GM18517 (cell line): ENCODE measurements around the gene MRM2.

Experiments
- ATAC-seq: cut with Tn5 transposase; IDR thresholded peaks from one replicate; pipeline ENCODE4 v1.9.1; 2021; ENCODE audit warnings: mild to moderate bottlenecking, moderate library complexity; ENCODE audit not compliant: unreplicated experiment

Gene MRM2

DNA sequence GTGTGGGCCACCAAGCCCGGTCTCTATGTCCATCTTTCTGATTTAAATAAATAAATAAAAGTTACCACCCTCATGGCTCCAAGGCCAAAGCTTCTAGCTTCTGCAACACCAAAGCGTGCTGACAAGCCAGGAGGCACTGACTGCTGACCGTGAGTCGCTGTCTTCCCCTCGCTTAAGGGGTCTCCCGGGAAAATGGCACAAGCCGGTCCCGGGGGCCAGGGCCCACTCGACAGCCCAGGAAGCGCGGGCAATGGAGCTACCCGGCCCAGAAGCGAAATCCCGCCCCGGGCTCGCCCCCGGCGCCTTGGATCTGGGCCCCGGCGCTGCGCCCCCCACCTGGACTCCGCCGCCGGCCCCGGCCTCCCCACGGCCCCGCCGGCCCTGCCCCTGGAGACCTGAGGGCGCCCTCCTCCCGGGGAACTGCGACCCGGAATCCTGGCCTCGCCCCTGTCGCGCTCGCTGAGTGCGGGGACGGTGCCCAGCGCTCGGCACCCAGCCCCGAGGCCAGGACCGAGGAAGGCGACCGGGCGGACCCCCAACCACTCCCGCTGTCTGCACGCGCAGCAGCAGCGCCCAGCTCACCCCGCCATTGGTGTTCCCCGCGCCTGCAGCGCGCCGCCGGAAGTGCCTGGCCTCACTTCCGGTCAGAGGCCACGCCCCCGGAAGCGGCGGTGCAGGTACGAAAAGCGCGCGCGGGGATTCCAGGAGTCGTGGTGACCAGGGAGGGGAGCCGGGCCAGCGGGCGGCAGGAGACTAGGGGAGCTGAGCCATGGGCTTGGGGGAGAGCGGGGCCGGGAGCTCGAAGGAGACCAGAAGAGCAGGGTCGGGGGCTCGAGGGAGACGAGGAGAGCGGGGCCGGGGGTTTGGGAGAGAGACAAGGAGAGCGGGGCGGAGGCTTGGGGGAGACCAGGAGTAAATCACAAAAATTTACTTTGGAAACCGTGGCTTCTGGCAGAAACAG lies at the start of gene MRM2, which contains the start of gene NUDT1:
Gene MRM2, minus strand, starts transcription at position 626 of the 961 bp plus-strand sequence. Its CDS starts 36 bp downstream, at position 590.
Gene NUDT1, plus strand, starts transcription at position 647 of the 961 bp plus-strand sequence. CDS start 2,349 bp downstream, outside the sequence.
- no peak for ATAC-seq

DNA sequence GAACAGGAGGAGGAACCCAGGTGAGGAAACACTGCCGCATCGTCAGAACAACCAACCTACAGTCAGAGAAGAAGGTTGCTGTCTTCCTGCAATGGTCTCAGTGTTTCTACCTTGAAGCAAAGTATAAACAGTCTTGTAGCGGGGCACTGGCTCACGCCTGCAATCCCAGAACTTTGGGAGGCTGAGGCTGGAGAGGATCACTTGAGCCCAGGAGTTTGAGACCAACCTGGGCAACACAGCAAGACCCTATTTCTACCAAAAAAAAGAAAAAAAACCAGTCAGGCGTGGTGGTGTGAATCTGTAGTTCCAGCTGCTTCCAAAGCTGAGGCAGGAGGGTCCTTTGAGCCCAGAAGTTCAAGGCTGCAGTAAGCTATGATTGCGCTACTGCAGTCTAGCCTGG lies 48.9 kb upstream of the MRM2 start:
- ATAC-seq, result no peak

DNA sequence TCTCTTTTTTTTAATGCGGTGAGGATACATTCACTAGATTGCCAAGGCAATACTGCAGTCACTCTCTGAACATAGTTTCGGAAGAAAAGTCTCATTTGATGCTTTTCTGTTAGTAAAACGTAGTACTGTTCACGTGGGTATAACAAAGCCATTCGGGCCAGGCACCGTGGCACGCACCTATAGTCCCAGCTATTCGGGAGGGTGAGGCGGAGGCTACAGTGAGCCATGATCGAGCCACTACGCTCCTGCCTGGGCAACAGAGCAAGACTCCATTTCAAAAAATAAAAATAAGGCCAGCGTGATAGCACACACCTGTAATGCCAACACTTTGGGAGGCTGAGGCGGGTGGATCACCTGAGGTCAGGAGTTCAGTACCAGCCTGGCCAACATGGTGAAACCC lies 47.6 kb upstream of the MRM2 start:
- no peak for ATAC-seq

DNA sequence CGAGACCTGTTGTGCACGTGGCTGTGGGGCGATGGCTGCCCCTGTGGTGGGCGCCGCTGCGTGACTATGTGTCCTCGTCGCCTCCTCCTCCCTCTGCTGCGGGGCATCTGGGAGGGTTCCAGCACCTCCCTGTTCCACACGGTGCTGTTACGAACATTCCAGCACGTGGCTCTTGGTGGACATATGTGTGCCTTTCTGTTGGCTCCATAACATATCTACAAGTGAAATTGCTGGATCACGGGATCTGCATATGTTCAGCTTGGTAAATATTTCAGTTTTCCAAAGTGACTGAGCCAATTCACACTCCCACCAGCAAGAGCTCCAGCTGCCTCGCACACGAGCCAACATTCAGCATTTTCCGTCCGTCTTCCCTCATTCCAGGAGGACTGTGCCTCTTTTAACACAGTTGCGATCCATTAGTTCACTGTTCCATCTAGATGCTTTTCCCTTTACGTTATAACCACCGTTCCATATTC lies 47.1 kb upstream of the MRM2 start:
- ATAC-seq, result no peak

DNA sequence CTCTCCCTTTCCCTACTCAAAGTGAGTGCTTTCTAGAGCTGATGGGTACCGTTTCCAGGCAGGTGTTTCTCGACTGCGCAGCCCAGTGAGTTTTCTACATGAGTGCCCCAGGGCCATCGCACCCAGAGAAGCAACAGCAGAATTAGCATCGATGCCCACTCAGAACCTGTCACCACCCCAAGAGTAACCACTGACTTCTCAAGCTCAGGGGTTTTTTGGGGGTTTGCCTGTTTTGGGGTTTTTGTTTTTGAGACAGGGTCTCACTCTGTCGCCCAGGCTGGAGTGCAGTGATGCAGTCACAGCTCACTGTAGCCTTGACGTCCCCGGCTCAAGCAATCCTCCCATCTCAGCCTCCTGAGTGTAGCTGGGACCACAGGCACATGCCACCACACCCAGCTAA lies 46.5 kb upstream of the MRM2 start:
- ATAC-seq, result peak; percentile 69

DNA sequence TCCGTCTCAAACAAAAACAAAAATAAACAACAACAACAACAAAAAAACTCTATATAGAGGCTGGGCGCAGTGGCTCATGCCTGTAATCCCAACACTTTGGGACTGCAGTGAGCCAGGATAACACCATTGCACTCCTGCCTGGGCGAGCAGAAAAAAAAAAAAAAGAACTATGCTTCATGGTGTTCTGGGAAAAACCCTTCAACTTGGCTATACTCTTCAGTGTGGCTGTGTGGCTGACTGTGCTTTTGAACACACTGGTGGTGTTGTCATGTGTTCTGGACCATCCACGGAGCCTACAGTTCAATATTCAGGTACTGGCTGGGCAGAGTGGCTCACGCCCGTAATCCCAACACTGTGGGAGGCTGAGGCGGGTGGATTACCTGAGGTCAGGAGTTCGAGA lies 45.7 kb upstream of the MRM2 start:
- ATAC-seq, result no peak

DNA sequence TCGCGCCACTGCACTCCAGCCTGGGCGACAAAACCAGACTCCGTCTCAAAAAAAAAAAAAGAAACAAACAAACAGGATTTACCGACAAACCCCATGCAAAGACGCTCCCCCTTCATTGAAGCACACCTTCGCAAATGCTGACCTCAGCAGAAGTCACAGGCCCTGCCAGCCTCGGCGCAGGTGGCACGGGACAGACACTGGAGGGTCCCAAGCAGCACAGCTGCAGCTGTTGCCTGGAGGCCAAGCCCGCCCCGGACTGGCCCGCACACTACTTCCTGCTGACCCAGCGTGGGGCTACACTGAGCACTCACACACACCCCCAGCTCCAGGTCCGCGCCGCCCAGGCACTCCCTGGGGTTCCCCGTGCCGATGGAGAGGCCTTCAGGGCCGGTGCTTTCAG lies 41.1 kb upstream of the MRM2 start:
- no peak for ATAC-seq

DNA sequence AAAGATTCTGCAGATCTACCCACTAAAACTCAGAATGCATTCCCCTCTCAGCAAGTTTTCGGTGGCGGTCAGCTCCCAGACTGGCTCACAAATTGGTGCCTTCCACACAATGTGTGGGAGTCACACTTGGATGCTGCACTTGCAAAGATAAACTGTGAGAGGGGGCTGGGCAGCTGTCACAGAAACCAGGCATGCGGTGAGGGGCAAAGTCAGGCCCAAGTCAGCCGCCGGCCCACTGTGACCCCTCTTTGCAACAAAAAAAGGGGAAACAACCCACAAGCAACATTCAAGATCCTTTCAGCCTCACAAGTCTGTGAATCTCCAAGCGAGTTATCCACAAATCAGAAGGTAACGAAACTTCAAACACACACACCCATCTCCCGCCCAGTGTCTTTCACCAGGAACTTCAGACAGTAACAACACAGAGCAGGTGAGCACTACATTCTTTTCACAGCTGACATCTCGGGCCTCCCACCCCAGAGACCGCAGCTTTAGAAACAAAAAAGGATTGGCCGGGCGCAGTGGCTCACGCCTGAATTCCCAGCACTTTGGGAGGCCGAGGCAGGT lies 40.3 kb upstream of the MRM2 start:
- ATAC-seq, result no peak

DNA sequence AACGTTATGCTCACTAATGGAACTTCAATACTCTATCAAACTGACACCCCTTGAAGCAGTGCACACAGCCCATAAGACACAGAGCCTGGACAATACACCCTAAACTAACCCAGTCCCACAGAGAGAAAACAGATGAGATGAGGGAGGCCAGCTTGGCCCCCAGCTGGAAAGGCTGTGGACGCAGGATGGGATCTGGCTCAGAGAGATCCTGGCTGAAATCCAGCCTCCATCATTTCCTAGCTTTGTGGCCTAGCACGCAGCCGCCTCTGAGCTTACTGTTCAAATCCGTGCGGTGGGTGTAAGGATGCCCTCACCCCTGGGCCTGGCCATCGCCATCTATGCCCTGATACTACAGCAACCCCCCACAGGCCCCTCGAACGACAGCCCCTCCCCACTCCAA lies 39.5 kb upstream of the MRM2 start:
- no peak for ATAC-seq

DNA sequence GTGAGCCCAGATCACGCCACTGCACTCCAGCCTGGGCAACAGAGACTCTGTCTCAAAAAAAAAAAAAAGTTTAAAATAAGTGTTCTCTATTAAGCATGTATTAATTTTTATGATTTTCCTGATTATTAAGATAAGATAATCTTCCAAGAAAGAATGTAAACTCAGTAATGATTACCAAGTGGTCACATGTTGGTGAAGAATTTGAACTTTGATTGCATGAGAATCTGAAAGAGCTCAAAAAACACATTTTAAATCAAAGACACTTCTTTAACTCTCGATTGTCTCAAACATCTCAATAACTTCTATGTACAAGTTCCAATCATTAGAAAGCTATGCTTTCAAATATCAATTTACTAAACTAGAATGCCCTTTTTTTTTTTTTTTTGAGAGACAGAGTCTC lies 38.4 kb upstream of the MRM2 start:
- ATAC-seq, result no peak

DNA sequence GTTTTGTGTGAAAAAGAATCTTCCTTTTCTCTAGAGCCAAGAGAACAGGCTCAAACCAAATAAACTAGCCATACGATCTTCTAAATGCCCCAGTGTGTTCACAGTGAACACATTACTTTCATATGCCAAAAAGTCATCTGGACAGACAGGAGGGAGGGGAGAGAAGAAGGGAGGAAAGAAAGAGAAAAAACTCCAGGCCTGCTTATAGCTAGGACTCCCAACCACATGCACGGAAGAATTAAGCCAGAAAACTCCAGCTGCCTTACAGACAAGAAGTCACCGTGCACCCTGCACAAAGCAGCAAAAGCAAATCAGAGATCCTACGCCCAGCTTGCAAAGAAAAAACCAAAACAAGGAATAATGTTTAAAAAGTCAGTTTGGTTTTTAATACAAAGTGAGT lies 37.9 kb upstream of the MRM2 start:
- no peak for ATAC-seq

DNA sequence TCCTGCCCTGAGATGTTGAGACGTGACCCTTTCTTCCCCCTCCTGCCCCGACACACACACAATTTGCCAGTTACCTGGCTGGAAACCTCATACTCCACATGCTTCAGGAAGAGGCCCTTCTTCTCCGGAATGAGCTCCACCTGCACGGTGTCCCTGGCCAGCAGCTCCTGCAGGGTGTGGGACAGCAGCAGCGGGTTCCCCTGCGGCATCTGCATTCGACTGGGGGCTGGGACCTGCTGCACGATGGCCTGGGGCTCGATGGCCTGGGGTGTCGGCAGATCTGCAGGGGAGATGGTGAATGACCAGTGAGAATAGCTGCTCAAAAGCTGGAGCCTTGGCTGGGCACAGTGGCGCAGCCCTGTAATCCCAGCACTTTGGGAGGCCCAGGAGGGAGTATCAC lies 36.0 kb upstream of the MRM2 start:
- no peak for ATAC-seq

DNA sequence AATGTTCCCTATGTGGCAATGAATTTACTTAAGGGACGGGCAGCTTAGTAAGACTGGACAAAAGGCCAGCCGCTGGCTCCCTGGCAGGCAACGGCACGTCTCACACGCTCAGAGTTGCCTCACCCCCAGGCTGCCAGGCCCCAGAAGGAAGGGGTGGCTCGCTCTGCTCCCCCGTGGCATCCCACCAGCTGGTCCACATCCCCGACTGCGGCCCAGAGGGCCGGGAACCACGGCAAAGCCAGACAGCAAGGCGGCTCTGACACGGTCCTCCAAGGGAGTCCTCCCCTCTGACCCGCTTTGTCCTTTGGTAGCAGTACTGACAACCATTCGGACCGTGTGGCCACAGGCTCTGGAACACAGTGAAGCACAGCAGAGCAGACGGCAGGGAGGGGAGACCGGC lies 34.1 kb upstream of the MRM2 start:
- ATAC-seq, result no peak

DNA sequence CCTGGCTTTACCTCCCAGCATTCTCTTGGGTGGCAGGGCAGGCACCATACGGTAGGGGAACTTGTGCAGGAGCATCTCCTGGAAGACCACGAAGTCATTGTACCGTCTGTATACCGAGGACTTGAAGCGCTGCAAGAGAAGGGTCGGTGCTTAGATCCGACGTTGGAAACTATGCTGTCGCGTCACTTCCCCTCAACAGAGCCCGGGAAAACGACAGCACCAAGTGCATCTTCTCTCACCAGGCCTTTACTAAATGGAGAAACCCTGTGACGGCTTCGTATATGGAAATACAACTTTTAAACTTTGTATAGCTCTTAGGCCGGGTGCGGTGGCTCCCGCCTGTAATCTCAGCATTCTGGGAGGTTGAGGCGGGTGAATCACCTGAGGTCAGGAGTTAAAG lies 33.1 kb upstream of the MRM2 start:
- no peak for ATAC-seq

DNA sequence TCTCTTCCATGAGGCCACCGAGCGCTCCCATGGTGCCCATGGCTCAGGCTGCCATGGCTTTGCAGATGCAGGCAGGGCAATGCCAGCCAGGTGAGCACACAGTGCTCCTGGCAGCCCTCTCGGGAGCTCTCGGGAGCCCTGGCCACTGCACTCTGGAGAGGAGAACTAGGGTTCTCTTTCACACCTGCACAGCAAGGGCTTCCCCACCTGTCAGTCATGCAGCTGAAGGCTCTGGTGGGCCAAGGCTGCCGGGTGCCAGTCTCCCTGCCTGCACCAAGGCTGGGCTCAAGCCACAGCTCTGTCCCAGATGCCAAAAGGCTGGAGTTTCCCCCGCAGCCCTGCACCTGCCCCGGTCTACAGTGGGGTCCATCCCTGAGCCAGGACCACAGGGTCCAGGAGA lies 32.7 kb upstream of the MRM2 start:
- no peak for ATAC-seq

DNA sequence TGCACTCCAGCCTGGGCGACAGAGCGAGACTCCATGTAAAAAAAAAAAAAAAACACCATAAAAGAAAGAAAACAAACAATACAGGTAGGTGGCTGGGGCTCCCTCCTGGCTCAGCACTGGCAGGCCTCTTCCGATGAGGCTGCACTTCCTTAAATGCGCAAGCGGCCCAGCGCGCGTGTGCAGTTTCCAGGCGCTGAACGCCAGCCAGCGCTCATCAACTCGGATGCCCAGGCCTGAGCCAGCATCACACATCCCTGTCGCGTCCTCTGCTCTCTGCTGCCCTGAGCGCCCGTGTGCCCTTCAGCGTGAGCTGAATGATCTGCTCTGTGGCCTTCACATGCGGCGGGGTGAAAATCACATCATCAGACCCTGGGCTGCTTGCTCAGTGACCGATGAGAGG lies 31.9 kb upstream of the MRM2 start:
- ATAC-seq, result no peak

DNA sequence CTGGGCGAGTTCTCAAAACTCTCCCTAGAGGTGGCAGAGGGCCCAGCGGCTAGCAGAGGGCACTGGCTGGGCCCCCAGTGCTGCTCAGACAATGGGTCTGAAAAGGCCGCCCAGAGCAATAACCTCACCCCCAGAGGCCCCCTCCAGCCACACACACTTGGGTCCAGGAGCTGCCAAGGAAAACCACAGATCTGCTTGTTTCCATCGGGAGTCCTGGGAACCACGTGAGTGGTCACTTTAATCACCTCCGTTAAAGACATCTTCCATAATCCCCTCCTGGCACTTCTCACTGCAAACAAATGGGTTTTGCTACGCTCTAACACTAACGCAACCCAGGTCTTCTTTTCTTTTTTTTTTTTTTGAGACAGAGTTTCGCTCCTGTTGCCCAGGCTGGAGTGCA lies 30.0 kb upstream of the MRM2 start:
- no peak for ATAC-seq

DNA sequence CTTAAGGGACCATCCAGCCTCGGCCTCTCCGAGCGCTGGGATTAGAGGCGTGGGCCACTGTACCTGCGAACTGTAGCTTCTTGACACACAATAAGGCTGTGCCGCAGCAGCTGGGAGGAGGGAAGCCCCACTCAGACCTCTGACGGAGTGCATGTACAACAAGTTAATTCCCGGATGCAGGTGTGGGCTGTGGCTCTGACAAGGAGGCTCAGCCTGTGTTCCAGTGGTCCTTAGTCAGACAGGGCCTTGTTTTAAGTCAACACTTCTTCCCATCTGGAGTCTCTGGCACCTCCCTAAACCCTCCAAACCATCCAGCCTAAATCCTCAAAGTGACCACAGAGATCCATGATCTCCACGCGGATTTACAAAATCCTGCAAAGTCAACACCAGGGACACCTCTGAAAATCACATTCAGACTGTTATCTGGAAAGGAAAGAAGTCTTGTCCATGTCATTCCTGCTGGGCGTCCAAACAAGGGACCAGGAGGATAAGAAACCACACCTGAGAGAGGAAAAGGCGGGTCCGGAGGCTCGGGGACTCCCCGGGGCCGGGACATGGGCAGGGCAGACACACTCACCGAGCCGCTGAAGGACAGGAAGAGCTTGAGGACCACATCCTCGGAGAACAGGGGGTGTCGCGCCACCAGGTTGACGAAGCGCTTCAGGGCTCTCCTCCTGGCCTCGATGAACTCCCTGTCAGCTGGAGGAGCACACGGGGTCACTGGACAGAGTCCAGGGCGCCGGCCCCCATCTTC lies 29.4 kb upstream of the MRM2 start:
- no peak for ATAC-seq

DNA sequence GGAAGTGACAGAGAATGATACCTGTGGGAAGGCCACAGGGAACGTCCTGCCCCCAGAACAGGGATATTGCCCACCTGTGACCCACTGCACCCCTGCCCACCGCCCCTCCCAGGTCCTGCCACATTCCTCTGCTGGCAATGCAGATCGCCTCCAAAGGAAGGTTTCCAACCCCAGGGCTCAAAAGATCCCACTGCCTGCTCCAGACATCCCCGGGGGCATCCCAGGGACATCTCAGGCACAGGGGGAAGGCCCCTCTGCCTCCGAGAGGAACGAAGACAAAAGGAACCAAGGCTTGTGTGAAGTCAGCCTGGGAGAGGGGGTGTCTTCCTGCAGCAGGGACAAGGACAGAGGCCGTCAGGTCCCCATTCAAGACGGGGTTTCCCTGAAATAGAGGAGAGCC lies 28.5 kb upstream of the MRM2 start:
- no peak for ATAC-seq

DNA sequence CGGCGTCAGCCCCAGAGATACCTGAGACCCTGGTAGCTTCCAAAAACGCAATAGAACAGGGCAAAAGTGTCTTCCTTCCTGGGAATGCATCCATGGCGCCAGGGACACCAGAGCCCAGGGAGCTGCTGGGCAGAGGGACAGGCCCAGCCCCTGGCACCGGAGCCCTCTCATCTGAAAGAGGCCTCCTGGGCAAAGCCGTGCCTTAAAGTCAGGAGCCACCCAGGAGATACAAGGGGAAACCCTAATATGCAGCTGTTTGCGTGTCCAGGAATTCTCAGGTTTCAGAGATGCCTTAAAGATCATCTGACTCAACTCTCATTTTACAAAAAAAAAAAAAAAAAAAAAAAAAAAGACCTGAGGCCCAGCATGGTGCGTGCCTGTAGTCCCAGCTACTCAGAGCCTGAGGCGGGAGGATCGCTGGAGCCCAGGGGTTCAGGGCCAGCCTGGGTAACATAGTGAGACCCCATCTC lies 28.0 kb upstream of the MRM2 start:
- no peak for ATAC-seq
